Neural cell (in vitro differentiated cells): Measurements from ENCODE around the gene ITPK1. TPM values are rescaled to one million over a fixed set of nuclear protein-coding genes. Genes with fewer than 3 reads are reported as not detected.

Source experiments
- H2AFZ ChIP-seq: fragments of 200-600, 300-800 bp; sonication (generic), shearing (Covaris generic); 2 replicates; pipeline ENCODE4 v1.6.0; 2014; ENCODE audit warnings: low read depth, mild to moderate bottlenecking, antibody characterized with exemption, low read length, moderate library complexity
- H3F3A ChIP-seq: fragments of 200-600 bp; shearing (Covaris generic); 2 replicates; pipeline ENCODE4 v1.6.1; 2016; ENCODE audit warnings: mild to moderate bottlenecking, moderate library complexity, mixed read lengths, antibody characterized with exemption, low read length; ENCODE audit not compliant: insufficient read depth, poor library complexity, severe bottlenecking
- H3K27ac ChIP-seq: fragments of 200-600, 300-800 bp; sonication (generic), shearing (Covaris generic); 2 replicates; pipeline ENCODE4 v1.5.1; 2014; ENCODE audit warnings: mild to moderate bottlenecking, low read length, moderate library complexity
- H3K27me3 ChIP-seq: fragments of 300-800, 200-600 bp; sonication (generic), shearing (Covaris generic); 2 replicates; pipeline ENCODE4 v1.6.0; 2014; ENCODE audit warnings: mild to moderate bottlenecking, low read depth, low read length, moderate library complexity; ENCODE audit not compliant: insufficient read depth
- H3K36me3 ChIP-seq: fragments of 300-800, 200-600 bp; sonication (generic), shearing (Covaris generic); 2 replicates; pipeline ENCODE4 v1.5.1; 2014; ENCODE audit warnings: mild to moderate bottlenecking, antibody characterized with exemption, low read length, moderate library complexity; ENCODE audit not compliant: insufficient read depth
- H3K4me2 ChIP-seq: fragments of 300-800, 200-600 bp; sonication (generic), shearing (Covaris generic); 2 replicates; pipeline ENCODE4 v1.6.0; 2014; ENCODE audit warnings: mild to moderate bottlenecking, low read length
- H3K4me3 ChIP-seq: fragments of 300-800, 200-600 bp; sonication (generic), shearing (Covaris generic); 2 replicates; pipeline ENCODE4 v1.5.1; 2014; ENCODE audit warnings: mild to moderate bottlenecking, low read length, moderate library complexity
- H3K79me2 ChIP-seq: fragments of 200-600 bp; shearing (Covaris generic); replicated peaks from 2 replicates; pipeline ENCODE4 v1.6.0; 2014; ENCODE audit warnings: mild to moderate bottlenecking, low read length, moderate library complexity; ENCODE audit not compliant: insufficient read depth
- H3K9ac ChIP-seq: fragments of 300-800, 200-600 bp; sonication (generic), shearing (Covaris generic); 2 replicates; pipeline ENCODE4 v1.6.1; 2016; ENCODE audit warnings: mild to moderate bottlenecking, low read length, mixed read lengths
- H3K9me2 ChIP-seq: fragments of 200-600 bp; shearing (Covaris generic); 2 replicates; pipeline ENCODE4 v1.6.1; 2016; ENCODE audit warnings: mild to moderate bottlenecking, low read length, mixed read lengths; ENCODE audit not compliant: insufficient read depth
- H3K9me3 ChIP-seq: fragments of 200-600, 300-800 bp; sonication (generic), shearing (Covaris generic); 2 replicates; pipeline ENCODE4 v1.6.1; 2016; ENCODE audit warnings: mild to moderate bottlenecking, mixed run types, low read length, moderate library complexity, mixed read lengths
- H4K20me1 ChIP-seq: fragments of 200-600 bp; shearing (Covaris generic); 2 replicates; pipeline ENCODE4 v1.6.1; 2016; ENCODE audit warnings: mild to moderate bottlenecking, mixed run types; ENCODE audit not compliant: insufficient read depth
- EP300 ChIP-seq: fragments of 450-650 bp; conservative IDR thresholded peaks from 2 replicates; pipeline ENCODE4 v1.6.1; 2014; ENCODE audit warnings: antibody characterized with exemption, mild to moderate bottlenecking, moderate library complexity; ENCODE audit not compliant: poor library complexity, severe bottlenecking
- EZH2 ChIP-seq: fragments of 200-600, 300-800 bp; shearing (Covaris generic), sonication (generic); IDR thresholded peaks from 2 replicates; pipeline ENCODE4 v1.6.1; 2014; ENCODE audit warnings: antibody characterized with exemption, low read length, borderline replicate concordance, mild to moderate bottlenecking; ENCODE audit not compliant: insufficient read depth, poor library complexity, severe bottlenecking
- MXI1 ChIP-seq: fragments of 450-650 bp; conservative IDR thresholded peaks from 2 replicates; pipeline ENCODE4 v1.6.1; 2014; ENCODE audit warnings: antibody characterized with exemption, mild to moderate bottlenecking; ENCODE audit not compliant: poor library complexity, severe bottlenecking
- POLR2AphosphoS5 ChIP-seq: IDR thresholded peaks from 2 replicates; pipeline ENCODE4 v1.6.1; 2012
- RAD21 ChIP-seq: fragments of 450-650 bp; conservative IDR thresholded peaks from 2 replicates; pipeline ENCODE4 v1.6.1; 2014; ENCODE audit warnings: antibody characterized with exemption, mild to moderate bottlenecking, moderate library complexity
- SMC3 ChIP-seq: fragments of 450-650 bp; conservative IDR thresholded peaks from 2 replicates; pipeline ENCODE4 v1.6.1; 2014; ENCODE audit warnings: antibody characterized with exemption, mild to moderate bottlenecking, moderate library complexity; ENCODE audit not compliant: poor library complexity
- TAF1 ChIP-seq: IDR thresholded peaks from 2 replicates; pipeline ENCODE4 v1.6.1; 2012; ENCODE audit warnings: low read depth
- polyA plus RNA-seq: library from polyadenylated mRNA; depleted of rRNA; stranded (reverse); fragments of >200 nt; gene quantifications from 2 replicates; pipeline ENCODE4 v1.2.3, GENCODE V29; 2014
- TF ChIP-seq, protein P1 (sequence below): fragments of 450-650 bp; IDR thresholded peaks from 2 replicates; pipeline ENCODE4 v1.5.1; 2014; ENCODE audit warnings: antibody characterized with exemption, mild to moderate bottlenecking, moderate library complexity; ENCODE audit not compliant: poor library complexity, severe bottlenecking
- TF ChIP-seq, protein P2 (sequence below): IDR thresholded peaks from 2 replicates; pipeline ENCODE4 v1.6.1; 2012; ENCODE audit warnings: borderline replicate concordance

The ITPK1 gene
- polyA plus RNA-seq, 1 donor from 2014 or later = 65.0 TPM

DNA sequence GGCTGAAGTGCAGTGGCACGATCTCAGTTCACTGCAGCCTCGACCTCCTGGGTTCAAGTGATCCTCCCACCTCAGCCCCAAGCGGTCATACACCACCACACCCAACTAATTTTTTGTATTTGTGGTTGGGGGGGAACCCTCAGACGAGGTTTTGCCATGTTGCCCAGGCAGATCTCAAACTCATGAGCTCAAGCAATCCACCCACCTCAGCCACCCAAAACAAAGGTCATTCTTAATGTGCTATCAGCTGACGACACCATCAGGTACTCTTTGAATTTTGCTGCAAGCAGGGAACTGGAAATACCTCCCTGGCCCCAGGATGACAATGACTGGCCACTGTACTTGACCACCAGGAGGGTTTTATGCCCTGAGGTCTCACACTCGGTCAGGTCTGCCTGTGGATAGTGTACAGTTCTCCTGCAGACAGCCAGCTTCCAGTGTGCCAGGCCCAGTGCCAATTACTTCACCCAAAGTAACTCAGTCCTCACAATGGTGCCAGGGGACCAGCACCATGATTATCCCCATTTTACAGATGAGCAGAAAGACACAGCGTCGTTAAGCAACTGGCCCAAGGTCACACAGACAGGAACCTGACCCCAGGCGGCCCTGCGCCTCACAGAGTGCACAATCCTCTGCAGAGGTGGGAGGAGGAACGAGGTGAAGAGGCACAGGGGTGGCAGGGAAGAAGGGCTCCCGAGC lies 42.9 kb downstream of the ITPK1 start:
- no peaks in the 10 kb centered on the region for H3K79me2 ChIP-seq
- no peak overlapping the region for H3K27ac ChIP-seq
- no peaks in the 10 kb centered on the region for H3F3A ChIP-seq
- no peak overlapping the region for H2AFZ ChIP-seq
- H3K9me2 ChIP-seq = no peaks in the 10 kb centered on the region
- H3K4me3 ChIP-seq = no peak overlapping the region
- no peak overlapping the region for H3K4me2 ChIP-seq
- no peak overlapping the region for H3K9ac ChIP-seq
- TF ChIP-seq POLR2AphosphoS5 (no peak), EZH2 (no peak), SMC3 (no peak), TAF1 (no peak), EP300 (no peak), RAD21 (no peak), MXI1 (no peak)
- TF ChIP-seq, protein P1, sequence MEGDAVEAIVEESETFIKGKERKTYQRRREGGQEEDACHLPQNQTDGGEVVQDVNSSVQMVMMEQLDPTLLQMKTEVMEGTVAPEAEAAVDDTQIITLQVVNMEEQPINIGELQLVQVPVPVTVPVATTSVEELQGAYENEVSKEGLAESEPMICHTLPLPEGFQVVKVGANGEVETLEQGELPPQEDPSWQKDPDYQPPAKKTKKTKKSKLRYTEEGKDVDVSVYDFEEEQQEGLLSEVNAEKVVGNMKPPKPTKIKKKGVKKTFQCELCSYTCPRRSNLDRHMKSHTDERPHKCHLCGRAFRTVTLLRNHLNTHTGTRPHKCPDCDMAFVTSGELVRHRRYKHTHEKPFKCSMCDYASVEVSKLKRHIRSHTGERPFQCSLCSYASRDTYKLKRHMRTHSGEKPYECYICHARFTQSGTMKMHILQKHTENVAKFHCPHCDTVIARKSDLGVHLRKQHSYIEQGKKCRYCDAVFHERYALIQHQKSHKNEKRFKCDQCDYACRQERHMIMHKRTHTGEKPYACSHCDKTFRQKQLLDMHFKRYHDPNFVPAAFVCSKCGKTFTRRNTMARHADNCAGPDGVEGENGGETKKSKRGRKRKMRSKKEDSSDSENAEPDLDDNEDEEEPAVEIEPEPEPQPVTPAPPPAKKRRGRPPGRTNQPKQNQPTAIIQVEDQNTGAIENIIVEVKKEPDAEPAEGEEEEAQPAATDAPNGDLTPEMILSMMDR = no peak
- TF ChIP-seq, protein P2, sequence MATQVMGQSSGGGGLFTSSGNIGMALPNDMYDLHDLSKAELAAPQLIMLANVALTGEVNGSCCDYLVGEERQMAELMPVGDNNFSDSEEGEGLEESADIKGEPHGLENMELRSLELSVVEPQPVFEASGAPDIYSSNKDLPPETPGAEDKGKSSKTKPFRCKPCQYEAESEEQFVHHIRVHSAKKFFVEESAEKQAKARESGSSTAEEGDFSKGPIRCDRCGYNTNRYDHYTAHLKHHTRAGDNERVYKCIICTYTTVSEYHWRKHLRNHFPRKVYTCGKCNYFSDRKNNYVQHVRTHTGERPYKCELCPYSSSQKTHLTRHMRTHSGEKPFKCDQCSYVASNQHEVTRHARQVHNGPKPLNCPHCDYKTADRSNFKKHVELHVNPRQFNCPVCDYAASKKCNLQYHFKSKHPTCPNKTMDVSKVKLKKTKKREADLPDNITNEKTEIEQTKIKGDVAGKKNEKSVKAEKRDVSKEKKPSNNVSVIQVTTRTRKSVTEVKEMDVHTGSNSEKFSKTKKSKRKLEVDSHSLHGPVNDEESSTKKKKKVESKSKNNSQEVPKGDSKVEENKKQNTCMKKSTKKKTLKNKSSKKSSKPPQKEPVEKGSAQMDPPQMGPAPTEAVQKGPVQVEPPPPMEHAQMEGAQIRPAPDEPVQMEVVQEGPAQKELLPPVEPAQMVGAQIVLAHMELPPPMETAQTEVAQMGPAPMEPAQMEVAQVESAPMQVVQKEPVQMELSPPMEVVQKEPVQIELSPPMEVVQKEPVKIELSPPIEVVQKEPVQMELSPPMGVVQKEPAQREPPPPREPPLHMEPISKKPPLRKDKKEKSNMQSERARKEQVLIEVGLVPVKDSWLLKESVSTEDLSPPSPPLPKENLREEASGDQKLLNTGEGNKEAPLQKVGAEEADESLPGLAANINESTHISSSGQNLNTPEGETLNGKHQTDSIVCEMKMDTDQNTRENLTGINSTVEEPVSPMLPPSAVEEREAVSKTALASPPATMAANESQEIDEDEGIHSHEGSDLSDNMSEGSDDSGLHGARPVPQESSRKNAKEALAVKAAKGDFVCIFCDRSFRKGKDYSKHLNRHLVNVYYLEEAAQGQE = no peak
- no peaks in the 10 kb centered on the region for H3K36me3 ChIP-seq
- H3K27me3 ChIP-seq = no peaks in the 10 kb centered on the region
- H3K9me3 ChIP-seq = no peaks in the 10 kb centered on the region
- H4K20me1 ChIP-seq = no peaks in the 10 kb centered on the region

DNA sequence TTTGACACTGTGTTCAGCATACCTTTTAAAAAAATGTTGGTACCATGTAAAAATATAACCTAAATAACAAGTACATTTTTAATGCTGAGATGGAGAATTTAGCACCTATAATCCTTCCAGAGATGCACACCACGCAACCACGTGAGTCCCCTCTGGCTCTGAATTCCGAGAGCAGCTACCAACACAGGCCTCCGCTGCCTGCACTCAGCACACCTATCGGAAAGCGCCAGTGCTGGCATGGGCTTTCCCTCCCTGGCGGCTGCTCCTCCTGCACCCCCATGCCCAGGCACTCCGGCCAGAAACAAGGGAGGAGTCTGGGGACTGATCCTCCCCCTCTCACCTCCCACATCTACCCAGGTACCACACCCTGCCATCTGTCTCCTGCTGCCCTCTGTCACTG lies 47.0 kb downstream of the ITPK1 start:
- no peaks in the 10 kb centered on the region for H3F3A ChIP-seq

More for the DNA sequence above, 47.0 kb downstream of the ITPK1 start:
- Histone ChIP-seq H3K4me2 (no peak overlapping the region), H3K4me3 (no peak overlapping the region), H3K9me3 (no peaks in the 10 kb centered on the region), H3K27ac (no peak overlapping the region), H2AFZ (no peak overlapping the region), H3K27me3 (no peaks in the 10 kb centered on the region), H3K79me2 (no peaks in the 10 kb centered on the region), H3K9me2 (no peaks in the 10 kb centered on the region), H3K36me3 (no peaks in the 10 kb centered on the region), H4K20me1 (no peaks in the 10 kb centered on the region), H3K9ac (no peak overlapping the region)
- TF ChIP-seq EP300 = no peak
- no peak for TF ChIP-seq TAF1
- no peak for TF ChIP-seq POLR2AphosphoS5
- TF ChIP-seq SMC3 = no peak
- no peak for TF ChIP-seq RAD21
- TF ChIP-seq MXI1 = no peak
- no peak for TF ChIP-seq EZH2
- TF ChIP-seq, protein P1 = no peak
- TF ChIP-seq, protein P2 = no peak
